ENCODE results near the gene ERBIN. TPM values are rescaled to one million over a fixed set of nuclear protein-coding genes. Genes with fewer than 3 reads are reported as not detected.
"Not testable (repeated sequence)": the region's sequence is repeated elsewhere in the genome, so short reads cannot be mapped to it uniquely, and the experiment has no call there.

ERBIN gene
- total RNA-seq, 1 donor from 2014 or later: 78.1 TPM

DNA sequence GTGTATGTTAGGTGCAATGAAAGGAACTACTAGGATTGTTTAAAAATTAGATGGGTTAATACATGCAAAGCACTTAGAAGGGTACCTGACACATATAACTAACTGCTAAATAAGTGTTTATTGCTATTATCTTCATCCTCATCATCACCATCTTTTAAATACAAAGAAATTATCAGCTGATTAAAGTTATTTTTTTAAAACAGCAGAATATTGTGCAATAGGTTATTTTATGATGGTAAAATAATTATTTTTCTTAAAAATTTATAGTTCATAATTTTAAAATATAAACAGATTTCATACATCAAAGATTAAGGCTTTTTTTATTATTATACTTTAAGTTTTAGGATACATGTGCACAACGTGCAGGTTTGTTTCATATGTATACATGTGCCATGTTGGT is 130.9 kb downstream of the ERBIN start:
- H3K27me3 Mint-ChIP-seq (ENCODE audit: unreplicated experiment): no peaks in the 10 kb centered on the region
- H3K9me3 Mint-ChIP-seq (ENCODE audit: unreplicated experiment): peaks cover 18% of the 10 kb centered on the region
- H3K4me3 Mint-ChIP-seq (ENCODE audit: unreplicated experiment): no peak overlapping the region
- H3K27ac Mint-ChIP-seq (ENCODE audit: unreplicated experiment): no peak overlapping the region
- H3K36me3 Mint-ChIP-seq (ENCODE audit: unreplicated experiment): peaks cover 51% of the 10 kb centered on the region
- H3K4me1 Mint-ChIP-seq (ENCODE audit: unreplicated experiment): peaks cover 3% of the 10 kb centered on the region
- TF ChIP-seq, protein P1, sequence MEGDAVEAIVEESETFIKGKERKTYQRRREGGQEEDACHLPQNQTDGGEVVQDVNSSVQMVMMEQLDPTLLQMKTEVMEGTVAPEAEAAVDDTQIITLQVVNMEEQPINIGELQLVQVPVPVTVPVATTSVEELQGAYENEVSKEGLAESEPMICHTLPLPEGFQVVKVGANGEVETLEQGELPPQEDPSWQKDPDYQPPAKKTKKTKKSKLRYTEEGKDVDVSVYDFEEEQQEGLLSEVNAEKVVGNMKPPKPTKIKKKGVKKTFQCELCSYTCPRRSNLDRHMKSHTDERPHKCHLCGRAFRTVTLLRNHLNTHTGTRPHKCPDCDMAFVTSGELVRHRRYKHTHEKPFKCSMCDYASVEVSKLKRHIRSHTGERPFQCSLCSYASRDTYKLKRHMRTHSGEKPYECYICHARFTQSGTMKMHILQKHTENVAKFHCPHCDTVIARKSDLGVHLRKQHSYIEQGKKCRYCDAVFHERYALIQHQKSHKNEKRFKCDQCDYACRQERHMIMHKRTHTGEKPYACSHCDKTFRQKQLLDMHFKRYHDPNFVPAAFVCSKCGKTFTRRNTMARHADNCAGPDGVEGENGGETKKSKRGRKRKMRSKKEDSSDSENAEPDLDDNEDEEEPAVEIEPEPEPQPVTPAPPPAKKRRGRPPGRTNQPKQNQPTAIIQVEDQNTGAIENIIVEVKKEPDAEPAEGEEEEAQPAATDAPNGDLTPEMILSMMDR (IDR thresholded peaks at IDR 0.05): no peak
- DNase-seq (ENCODE audit: extremely low spot score, unreplicated experiment): no peak

DNA sequence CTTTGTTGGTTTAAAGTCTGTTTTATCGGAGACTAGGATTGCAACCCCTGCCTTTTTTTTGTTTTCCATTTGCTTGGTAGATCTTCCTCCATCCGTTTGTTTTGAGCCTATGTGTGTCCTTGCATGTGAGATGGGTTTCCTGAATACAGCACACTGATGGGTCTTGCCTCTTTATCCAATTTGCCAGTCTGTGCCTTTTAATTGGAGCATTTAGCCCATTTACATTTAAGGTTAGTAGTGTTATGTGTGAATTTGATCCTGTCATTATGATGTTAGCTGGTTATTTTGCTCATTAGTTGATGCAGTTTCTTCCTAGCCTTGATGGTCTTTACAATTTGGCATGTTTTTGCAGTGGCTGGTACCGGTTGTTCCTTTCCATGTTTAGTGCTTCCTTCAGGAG is 134.9 kb downstream of the ERBIN start:
- H3K36me3 Mint-ChIP-seq (ENCODE audit: unreplicated experiment): peaks cover 37% of the 10 kb centered on the region

DNA sequence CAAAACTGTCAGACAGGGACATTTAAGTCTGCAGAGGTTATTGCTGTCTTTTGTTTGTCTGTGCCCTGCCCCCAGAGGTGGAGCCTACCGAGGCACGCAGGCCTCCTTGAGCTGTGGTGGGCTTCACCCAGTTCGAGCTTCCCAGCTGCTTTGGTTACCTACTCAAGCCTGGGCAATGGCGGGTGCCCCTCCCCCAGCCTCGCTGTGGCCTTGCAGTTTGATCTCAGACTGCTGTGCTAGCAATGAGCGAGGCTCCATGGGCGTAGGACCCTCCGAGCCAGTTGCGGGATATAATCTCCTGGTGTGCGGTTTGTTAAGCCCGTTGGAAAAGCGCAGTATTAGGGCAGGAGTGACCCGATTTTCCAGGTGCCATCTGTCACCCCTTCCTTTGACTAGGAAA is 136.7 kb downstream of the ERBIN start:
- H3K27ac Mint-ChIP-seq (ENCODE audit: unreplicated experiment); H3K27me3 Mint-ChIP-seq (ENCODE audit: unreplicated experiment); H3K4me1 Mint-ChIP-seq (ENCODE audit: unreplicated experiment); DNase-seq (ENCODE audit: extremely low spot score, unreplicated experiment); H3K4me3 Mint-ChIP-seq (ENCODE audit: unreplicated experiment): not testable (repeated sequence)
- peaks cover 39% of the 10 kb centered on the region for H3K36me3 Mint-ChIP-seq (ENCODE audit: unreplicated experiment)
- peaks cover 20% of the 10 kb centered on the region for H3K9me3 Mint-ChIP-seq (ENCODE audit: unreplicated experiment)

More for the DNA sequence above, 134.9 kb downstream of the ERBIN start:
- H3K4me1 Mint-ChIP-seq (ENCODE audit: unreplicated experiment); DNase-seq (ENCODE audit: extremely low spot score, unreplicated experiment); H3K4me3 Mint-ChIP-seq (ENCODE audit: unreplicated experiment); H3K27me3 Mint-ChIP-seq (ENCODE audit: unreplicated experiment); H3K27ac Mint-ChIP-seq (ENCODE audit: unreplicated experiment): not testable (repeated sequence)
- H3K9me3 Mint-ChIP-seq (ENCODE audit: unreplicated experiment): peaks cover 20% of the 10 kb centered on the region

DNA sequence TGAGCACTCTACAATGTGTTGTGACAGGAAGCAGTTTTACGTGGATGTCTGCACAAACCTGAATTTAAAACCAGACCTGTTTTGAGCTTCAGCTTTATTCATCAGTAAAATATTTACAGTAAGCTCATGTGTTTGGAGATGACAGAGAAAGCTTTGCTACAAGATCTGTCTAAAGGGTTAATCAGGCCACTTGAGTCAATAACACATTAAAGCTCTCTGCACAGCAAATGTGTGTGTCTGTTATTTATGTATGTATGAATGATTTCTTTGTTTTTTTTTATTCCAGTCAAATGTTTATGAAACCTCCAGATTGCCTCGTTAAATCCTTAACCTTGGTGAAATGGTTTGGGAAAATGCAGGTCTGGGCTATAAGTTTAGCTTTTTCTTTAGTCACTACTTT is 140.5 kb downstream of the ERBIN start:
- DNase-seq (ENCODE audit: extremely low spot score, unreplicated experiment): no peak
- H3K27ac Mint-ChIP-seq (ENCODE audit: unreplicated experiment): no peak overlapping the region
- TF ChIP-seq, protein P1 (IDR thresholded peaks at IDR 0.05): no peak
- peaks cover 3% of the 10 kb centered on the region for H3K4me1 Mint-ChIP-seq (ENCODE audit: unreplicated experiment)
- H3K9me3 Mint-ChIP-seq (ENCODE audit: unreplicated experiment): peaks cover 6% of the 10 kb centered on the region
- peaks cover 39% of the 10 kb centered on the region for H3K36me3 Mint-ChIP-seq (ENCODE audit: unreplicated experiment)
- H3K4me3 Mint-ChIP-seq (ENCODE audit: unreplicated experiment): no peak overlapping the region
- no peaks in the 10 kb centered on the region for H3K27me3 Mint-ChIP-seq (ENCODE audit: unreplicated experiment)

DNA sequence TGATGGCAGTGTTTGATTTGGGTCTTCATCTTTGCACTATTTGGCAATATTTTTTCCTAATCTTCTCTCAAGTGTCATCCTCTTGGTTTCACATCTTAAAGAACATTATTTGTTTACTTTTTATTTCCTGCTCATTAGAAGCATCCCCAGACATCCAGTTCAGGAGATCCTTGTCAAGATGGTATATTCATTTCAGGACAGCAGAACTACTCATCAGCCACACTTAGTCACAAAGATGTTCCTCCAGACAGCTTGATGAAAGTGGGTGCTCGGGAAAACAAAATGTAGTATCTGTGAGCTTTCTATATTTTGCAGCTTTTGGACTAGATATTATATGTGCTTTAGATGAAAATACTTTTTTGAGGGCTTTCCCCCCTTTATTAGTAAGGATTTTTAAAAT is 145.7 kb downstream of the ERBIN start:
- DNase-seq (ENCODE audit: extremely low spot score, unreplicated experiment): no peak
- H3K27me3 Mint-ChIP-seq (ENCODE audit: unreplicated experiment): no peaks in the 10 kb centered on the region
- no peak overlapping the region for H3K4me3 Mint-ChIP-seq (ENCODE audit: unreplicated experiment)
- H3K9me3 Mint-ChIP-seq (ENCODE audit: unreplicated experiment): no peaks in the 10 kb centered on the region
- peaks cover 33% of the 10 kb centered on the region for H3K36me3 Mint-ChIP-seq (ENCODE audit: unreplicated experiment)
- TF ChIP-seq, protein P1 (IDR thresholded peaks at IDR 0.05): no peak
- H3K4me1 Mint-ChIP-seq (ENCODE audit: unreplicated experiment): no peaks in the 10 kb centered on the region
- H3K27ac Mint-ChIP-seq (ENCODE audit: unreplicated experiment): no peak overlapping the region

DNA sequence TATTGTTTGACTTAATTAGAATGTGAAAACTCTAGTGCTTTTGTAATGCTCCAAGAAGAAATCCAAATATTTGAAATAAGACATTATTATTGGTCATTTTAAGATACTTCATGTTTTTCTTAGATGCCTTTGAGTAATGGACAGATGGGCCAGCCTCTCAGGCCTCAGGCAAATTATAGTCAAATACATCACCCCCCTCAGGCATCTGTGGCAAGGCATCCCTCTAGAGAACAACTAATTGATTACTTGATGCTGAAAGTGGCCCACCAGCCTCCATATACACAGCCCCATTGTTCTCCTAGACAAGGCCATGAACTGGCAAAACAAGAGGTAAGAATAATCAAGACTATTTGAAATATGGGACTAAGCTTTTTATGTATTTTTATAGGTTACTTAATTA is 148.5 kb downstream of the ERBIN start:
- H3K4me3 Mint-ChIP-seq (ENCODE audit: unreplicated experiment): no peak overlapping the region
- H3K4me1 Mint-ChIP-seq (ENCODE audit: unreplicated experiment): no peaks in the 10 kb centered on the region
- H3K27ac Mint-ChIP-seq (ENCODE audit: unreplicated experiment): no peak overlapping the region
- H3K9me3 Mint-ChIP-seq (ENCODE audit: unreplicated experiment): no peaks in the 10 kb centered on the region
- TF ChIP-seq, protein P1 (IDR thresholded peaks at IDR 0.05): no peak
- no peaks in the 10 kb centered on the region for H3K27me3 Mint-ChIP-seq (ENCODE audit: unreplicated experiment)
- H3K36me3 Mint-ChIP-seq (ENCODE audit: unreplicated experiment): peaks cover 34% of the 10 kb centered on the region
- DNase-seq (ENCODE audit: extremely low spot score, unreplicated experiment): no peak
